Measurements from ENCODE around the gene PCDHGA8.
"Not testable (repeated sequence)": the region's sequence is repeated elsewhere in the genome, so short reads cannot be mapped to it uniquely, and the experiment has no call there.

The PCDHGA8 gene

DNA sequence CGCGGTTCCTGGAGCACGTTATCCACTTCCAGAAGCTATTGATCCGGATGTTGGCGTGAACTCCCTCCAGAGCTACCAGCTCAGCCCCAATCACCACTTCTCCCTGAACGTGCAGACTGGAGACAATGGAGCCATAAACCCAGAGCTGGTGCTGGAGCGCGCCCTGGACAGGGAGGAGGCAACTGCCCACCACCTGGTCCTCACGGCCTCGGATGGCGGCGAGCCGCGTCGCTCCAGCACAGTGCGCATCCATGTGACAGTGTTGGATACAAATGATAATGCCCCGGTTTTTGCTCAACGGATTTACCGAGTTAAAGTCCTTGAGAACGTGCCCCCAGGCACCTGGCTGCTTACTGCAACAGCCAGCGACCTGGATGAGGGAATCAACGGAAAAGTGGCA lies 11.0 kb downstream of the PCDHGA8 start:
- DNase-seq, result no peak

DNA sequence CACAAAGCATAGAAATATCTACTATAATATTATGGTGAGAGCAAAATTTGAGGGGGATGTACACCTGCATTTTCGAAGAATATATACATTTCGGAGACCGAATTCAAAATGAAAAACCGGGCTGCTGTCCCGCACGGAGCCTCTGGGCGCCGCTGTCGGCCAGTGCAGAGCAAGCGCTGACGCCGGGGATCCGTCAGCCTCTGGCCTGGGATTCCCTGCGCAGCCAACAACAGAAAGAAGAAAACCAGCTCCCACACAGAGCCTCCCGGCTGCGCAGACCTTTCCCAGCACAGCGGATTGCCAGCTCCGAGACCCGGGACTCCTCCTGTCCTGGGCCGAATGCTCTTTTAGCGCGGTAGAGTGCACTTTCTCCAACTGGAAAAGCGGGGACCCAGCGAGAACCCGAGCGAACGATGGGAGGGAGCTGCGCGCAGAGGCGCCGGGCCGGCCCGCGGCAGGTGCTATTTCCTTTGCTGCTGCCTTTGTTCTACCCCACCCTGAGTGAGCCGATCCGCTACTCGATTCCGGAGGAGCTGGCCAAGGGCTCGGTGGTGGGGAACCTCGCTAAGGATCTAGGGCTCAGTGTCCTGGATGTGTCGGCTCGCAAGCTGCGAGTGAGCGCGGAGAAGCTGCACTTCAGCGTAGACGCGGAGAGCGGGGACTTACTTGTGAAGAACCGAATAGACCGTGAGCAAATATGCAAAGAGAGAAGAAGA lies 15.5 kb downstream of the PCDHGA8 start, which contains the start of gene PCDHGB6:
TSS of gene PCDHGB6 (plus strand) at position 232 of the 716 bp plus-strand sequence. CDS start at position 414, 182 bp downstream.
- not testable (repeated sequence) for DNase-seq

DNA sequence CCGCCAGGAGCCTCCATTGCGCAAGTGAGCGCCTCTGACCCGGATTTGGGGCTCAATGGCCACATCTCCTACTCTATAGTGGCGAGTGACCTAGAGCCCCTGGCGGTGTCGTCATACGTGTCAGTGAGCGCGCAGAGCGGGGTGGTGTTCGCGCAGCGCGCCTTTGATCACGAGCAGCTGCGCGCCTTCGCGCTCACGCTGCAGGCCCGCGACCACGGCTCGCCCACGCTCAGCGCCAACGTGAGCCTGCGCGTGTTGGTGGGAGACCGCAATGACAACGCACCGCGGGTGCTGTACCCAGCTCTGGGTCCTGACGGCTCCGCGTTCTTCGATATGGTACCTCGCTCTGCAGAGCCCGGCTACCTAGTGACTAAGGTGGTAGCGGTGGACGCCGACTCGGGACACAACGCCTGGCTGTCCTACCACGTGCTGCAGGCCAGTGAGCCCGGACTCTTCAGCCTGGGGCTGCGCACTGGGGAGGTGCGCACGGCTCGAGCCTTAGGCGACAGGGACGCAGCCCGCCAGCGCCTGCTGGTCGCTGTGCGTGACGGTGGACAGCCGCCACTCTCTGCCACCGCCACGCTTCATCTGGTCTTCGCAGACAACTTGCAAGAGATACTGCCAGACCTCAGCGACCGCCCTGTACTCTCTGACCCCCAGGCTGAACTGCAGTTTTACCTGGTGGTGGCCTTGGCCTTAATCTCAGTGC lies 17.3 kb downstream of the PCDHGA8 start:
- DNase-seq, result no peak

DNA sequence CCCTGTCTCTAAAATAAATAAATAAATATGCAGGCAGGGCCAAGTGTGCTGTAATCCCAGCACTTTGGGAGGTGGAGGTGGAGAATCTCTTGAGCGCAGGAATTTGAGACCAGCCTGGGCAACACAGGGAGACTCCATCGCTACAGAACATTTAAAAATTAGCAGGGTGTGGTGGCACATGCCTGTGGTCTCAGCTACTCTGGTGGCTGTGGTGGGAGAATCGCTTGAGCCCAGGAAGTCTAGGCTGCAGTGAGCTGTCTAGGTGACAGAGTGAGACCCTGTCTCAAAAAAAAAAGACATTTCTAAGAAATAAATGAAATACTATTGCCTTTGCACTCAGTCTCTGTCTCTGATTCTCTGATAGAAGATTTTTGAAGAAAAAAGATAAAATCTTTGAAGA lies 19.1 kb downstream of the PCDHGA8 start:
- no peak for DNase-seq

DNA sequence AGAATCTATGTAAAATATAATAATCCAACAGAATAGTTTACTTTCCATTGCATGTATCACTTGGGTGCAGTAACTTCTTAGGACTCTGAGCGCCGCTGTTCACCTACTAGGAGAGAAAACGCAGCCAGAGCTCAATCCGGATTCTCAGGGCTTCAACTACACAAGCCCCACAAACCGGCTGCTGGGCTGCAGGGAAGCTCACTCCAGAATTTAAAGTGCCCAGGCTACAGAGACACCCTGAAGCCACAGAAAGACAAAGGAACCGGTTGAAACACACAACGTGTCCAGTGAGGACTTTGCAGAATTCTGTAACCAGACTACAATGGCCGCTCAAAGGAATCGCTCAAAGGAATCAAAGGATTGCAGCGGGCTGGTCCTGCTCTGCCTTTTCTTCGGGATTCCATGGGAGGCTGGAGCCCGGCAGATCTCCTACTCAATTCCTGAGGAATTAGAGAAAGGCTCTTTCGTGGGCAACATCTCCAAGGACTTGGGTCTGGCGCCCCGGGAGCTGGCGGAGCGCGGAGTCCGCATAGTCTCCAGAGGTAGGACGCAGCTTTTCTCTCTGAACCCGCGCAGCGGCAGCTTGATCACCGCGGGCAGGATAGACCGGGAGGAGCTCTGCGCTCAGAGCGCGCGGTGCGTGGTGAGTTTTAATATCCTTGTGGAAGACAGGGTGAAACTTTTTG lies 20.6 kb downstream of the PCDHGA8 start, which contains the start of gene PCDHGA10:
TSS of gene PCDHGA10 (plus strand) at position 134 of the 686 bp plus-strand sequence. CDS start at position 323, 189 bp downstream.
- DNase-seq, result no peak

DNA sequence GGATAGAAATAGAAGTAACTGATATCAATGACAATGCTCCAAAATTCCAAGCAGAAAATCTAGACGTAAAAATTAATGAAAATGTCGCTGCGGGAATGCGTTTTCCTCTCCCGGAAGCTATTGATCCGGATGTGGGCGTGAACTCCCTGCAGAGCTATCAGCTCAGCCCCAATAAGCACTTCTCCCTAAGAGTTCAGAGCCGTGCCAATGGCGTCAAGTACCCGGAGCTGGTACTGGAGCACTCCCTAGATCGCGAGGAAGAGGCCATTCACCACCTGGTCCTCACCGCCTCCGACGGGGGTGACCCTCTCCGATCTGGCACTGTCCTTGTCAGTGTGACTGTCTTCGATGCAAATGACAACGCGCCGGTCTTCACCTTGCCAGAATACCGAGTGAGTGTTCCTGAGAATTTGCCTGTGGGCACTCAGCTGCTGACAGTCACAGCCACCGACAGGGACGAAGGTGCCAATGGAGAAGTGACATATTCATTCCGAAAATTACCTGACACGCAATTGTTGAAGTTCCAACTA lies 21.2 kb downstream of the PCDHGA8 start:
- no peak for DNase-seq

DNA sequence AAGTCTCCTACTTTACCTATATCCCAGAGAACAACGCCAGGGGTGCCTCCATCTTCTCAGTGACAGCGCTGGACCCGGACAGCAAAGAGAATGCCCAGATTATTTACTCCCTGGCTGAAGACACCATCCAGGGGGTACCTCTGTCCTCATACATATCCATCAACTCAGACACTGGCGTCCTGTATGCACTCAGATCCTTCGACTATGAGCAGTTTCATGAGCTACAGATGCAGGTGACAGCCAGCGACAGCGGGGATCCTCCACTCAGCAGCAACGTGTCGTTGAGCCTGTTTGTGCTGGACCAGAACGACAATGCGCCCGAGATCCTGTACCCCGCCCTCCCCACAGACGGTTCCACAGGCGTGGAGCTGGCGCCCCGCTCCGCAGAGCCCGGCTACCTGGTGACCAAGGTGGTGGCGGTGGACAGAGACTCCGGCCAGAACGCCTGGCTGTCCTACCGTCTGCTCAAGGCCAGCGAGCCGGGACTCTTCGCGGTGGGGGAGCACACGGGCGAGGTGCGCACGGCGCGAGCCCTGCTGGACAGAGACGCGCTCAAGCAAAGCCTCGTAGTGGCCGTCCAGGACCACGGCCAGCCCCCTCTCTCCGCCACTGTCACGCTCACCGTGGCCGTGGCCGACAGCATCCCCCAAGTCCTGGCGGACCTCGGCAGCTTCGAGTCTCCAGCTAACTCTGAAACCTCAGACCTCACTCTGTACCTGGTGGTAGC lies 22.3 kb downstream of the PCDHGA8 start:
- not testable (repeated sequence) for DNase-seq

DNA sequence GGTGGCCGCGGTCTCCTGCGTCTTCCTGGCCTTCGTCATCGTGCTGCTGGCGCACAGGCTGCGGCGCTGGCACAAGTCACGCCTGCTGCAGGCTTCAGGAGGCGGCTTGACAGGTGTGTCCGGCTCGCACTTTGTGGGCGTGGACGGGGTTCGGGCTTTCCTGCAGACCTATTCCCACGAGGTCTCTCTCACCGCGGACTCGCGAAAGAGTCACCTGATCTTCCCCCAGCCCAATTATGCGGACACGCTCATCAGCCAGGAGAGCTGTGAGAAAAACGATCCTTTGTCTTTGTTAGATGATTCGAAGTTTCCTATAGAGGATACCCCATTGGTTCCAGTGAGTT lies 22.8 kb downstream of the PCDHGA8 start:
- DNase-seq, result not testable (repeated sequence)

DNA sequence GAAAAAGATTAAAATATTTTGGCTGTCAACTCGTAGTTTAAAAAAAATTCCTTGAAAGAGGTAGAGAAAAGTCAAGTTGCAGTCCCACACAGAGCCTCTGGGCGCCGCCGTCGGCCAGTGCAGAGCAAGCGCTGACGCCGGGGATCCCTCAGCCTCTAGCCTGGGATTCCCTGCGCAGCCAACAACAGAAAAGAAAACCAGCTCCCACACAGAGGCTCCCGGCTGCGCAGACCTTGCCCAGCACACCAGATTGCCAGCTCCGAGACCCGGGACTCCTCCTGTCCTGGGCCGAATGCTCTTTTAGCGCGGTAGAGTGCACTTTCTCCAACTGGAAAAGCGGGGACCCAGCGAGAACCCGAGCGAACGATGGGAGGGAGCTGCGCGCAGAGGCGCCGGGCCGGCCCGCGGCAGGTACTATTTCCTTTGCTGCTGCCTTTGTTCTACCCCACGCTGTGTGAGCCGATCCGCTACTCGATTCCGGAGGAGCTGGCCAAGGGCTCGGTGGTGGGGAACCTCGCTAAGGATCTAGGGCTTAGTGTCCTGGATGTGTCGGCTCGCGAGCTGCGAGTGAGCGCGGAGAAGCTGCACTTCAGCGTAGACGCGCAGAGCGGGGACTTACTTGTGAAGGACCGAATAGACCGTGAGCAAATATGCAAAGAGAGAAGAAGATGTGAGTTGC lies 25.2 kb downstream of the PCDHGA8 start, which contains the start of gene PCDHGB7:
TSS of gene PCDHGB7 (plus strand) at position 184 of the 679 bp plus-strand sequence. CDS start at position 367, 183 bp downstream.
- not testable (repeated sequence) for DNase-seq

DNA sequence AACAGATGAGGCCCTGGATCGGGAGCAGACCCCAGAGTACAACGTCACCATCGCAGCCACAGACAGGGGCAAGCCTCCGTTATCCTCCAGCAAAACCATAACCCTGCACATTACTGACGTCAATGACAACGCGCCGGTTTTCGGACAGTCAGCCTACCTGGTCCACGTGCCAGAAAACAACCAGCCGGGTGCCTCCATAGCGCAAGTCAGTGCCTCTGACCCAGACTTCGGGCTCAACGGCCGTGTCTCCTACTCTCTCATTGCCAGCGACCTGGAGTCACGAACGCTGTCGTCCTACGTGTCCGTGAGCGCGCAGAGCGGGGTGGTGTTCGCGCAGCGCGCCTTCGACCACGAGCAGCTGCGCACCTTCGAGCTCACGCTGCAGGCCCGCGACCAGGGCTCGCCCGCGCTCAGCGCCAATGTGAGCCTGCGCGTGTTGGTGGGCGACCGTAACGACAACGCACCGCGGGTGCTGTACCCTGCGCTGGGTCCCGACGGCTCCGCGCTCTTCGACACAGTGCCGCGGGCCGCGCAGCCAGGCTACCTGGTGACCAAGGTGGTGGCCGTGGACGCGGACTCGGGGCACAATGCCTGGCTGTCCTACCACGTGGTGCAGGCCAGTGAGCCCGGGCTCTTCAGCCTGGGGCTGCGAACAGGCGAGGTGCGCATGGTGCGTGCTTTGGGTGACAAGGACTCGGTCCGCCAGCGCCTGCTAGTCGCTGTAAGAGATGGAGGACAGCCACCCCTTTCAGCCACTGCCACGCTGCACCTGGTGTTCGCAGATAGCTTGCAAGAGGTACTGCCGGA lies 26.8 kb downstream of the PCDHGA8 start:
- no peak for DNase-seq

DNA sequence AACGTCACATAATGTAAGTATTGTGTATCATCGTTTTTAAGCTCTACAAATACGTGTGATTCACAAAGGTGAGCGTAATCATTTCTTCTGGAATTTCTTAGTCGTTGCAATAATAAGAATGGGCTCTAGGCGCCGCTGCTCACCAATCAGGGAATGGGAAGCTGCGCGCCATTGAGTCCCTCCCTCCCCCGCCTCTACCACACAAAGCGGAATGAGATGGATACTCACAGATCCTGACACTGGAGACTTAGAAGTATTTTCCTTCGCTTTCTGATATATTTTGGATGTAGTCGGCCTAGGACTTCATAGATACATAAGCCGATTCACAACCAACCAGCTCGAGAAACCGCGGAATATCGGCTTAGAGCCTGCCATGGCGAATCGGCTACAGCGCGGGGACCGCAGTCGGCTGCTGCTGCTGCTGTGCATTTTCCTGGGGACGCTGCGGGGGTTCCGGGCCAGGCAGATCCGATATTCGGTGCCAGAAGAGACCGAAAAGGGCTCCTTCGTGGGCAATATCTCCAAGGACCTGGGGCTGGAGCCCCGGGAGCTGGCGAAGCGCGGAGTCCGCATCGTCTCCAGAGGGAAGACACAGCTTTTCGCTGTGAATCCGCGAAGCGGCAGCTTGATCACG lies 28.5 kb downstream of the PCDHGA8 start, which contains the start of gene PCDHGA11:
TSS of gene PCDHGA11 (plus strand) at position 197 of the 634 bp plus-strand sequence. CDS start at position 374, 177 bp downstream.
- no peak for DNase-seq

DNA sequence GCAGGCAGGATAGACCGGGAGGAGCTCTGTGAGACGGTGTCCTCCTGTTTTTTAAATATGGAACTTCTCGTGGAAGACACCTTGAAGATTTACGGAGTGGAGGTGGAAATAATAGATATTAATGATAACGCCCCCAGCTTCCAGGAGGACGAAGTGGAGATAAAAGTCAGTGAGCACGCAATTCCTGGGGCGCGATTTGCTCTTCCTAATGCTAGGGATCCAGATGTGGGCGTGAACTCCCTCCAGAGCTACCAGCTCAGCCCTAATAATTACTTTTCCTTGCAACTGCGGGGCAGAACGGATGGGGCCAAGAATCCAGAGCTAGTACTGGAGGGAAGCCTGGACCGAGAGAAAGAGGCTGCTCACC lies 29.0 kb downstream of the PCDHGA8 start:
- DNase-seq, result no peak

DNA sequence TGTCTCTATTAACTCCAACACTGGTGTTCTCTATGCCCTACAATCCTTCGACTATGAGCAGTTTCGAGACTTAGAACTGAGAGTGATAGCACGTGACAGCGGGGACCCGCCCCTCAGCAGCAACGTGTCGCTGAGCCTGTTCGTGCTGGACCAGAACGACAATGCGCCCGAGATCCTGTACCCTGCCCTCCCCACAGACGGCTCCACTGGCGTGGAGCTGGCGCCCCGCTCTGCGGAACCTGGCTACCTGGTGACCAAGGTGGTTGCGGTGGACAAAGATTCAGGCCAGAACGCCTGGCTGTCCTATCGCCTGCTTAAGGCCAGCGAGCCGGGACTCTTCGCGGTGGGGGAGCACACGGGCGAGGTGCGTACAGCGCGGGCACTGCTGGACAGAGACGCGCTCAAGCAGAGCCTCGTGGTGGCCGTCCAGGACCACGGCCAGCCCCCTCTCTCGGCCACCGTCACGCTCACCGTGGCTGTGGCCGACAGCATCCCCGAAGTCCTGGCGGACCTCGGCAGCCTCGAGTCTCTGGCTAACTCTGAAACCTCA lies 30.4 kb downstream of the PCDHGA8 start:
- DNase-seq, result no peak

DNA sequence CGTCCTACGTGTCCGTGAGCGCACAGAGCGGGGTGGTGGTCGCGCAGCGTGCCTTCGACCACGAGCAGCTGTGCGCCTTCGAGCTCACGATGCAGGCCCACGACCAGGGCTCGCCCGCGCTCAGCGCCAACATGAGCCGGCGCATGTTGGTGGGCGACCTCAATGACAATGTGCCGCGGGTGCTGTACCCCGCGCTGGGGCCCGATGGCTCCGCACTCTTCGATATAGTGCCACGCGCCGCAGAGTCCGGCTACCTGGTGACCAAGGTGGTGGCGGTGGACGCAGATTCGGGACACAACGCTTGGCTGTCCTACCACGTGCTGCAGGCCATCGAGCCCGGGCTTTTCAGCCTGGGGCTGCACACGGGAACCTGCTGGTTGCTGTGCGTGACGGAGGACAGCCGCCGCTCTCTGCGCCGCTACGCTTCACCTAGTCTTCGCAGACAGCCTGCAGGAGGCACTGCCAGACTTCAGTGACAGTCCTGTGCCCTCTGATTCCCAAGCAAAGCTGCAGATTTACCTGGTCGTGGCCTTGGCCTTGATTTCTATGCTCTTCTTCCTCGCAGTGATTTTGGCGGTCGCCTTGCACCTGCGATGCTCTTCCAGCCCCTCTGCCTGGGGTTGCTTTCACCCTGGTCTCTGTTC lies 35.5 kb downstream of the PCDHGA8 start:
- DNase-seq, result no peak

DNA sequence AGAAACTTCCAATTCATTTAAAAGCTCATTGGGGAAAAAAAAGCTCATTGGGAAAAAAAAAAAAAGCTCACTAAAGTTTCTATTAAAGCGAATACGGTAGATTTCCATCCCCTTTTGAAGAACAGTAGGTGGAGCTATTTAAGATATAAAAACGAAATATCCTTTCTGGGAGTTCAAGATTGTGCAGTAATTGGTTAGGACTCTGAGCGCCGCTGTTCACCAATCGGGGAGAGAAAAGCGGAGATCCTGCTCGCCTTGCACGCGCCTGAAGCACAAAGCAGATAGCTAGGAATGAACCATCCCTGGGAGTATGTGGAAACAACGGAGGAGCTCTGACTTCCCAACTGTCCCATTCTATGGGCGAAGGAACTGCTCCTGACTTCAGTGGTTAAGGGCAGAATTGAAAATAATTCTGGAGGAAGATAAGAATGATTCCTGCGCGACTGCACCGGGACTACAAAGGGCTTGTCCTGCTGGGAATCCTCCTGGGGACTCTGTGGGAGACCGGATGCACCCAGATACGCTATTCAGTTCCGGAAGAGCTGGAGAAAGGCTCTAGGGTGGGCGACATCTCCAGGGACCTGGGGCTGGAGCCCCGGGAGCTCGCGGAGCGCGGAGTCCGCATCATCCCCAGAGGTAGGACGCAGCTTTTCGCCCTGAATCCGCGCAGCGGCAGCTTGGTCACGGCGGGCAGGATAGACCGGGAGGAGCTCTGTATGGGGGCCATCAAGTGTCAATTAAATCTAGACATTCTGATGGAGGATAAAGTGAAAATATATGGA lies 38.1 kb downstream of the PCDHGA8 start, which contains the start of gene PCDHGA12:
TSS of gene PCDHGA12 (plus strand) at position 176 of the 782 bp plus-strand sequence. CDS start at position 429, 253 bp downstream.
- DNase-seq, result no peak

DNA sequence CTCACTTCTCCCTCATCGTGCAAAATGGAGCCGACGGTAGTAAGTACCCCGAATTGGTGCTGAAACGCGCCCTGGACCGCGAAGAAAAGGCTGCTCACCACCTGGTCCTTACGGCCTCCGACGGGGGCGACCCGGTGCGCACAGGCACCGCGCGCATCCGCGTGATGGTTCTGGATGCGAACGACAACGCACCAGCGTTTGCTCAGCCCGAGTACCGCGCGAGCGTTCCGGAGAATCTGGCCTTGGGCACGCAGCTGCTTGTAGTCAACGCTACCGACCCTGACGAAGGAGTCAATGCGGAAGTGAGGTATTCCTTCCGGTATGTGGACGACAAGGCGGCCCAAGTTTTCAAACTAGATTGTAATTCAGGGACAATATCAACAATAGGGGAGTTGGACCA lies 38.9 kb downstream of the PCDHGA8 start:
- no peak for DNase-seq

DNA sequence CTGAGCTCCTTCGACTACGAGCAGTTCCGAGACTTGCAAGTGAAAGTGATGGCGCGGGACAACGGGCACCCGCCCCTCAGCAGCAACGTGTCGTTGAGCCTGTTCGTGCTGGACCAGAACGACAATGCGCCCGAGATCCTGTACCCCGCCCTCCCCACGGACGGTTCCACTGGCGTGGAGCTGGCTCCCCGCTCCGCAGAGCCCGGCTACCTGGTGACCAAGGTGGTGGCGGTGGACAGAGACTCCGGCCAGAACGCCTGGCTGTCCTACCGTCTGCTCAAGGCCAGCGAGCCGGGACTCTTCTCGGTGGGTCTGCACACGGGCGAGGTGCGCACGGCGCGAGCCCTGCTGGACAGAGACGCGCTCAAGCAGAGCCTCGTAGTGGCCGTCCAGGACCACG lies 39.9 kb downstream of the PCDHGA8 start:
- DNase-seq, result not testable (repeated sequence)

DNA sequence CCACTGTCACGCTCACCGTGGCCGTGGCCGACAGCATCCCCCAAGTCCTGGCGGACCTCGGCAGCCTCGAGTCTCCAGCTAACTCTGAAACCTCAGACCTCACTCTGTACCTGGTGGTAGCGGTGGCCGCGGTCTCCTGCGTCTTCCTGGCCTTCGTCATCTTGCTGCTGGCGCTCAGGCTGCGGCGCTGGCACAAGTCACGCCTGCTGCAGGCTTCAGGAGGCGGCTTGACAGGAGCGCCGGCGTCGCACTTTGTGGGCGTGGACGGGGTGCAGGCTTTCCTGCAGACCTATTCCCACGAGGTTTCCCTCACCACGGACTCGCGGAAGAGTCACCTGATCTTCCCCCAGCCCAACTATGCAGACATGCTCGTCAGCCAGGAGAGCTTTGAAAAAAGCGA lies 40.3 kb downstream of the PCDHGA8 start:
- DNase-seq, result not testable (repeated sequence)

DNA sequence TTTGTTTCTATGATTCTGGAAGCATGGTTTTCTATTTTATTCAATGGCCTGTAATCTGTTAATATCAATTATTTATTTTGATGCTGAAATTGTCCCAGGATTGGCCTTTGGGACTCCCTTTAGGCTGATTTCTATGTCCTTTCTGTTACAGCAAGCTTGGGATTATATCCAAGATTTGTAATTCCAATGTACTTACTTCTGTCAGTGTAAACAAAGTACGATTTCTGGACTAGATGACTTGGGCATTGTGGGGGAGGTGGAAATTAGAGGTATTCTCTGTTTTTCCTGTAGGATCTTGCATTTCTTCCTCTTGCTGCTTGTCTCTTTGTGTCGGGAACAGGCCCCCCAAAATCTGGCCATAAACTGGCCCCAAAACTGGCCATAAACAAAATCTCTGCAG lies 41.6 kb downstream of the PCDHGA8 start:
- no peak for DNase-seq

Data from NCI-H2029 (cell line).